Midbrain (tissue), 1 donor: ENCODE results near the gene SNRPF.

ENCODE experiments used
- DNase-seq: peaks from one replicate; lab custom pipeline; 2025; lab: John Stamatoyannopoulos, UW

Gene SNRPF

GRCh38 chr12:95859344-95859816 is 628 bp downstream of the SNRPF start:
- DNase-seq = no peak

- no peak for DNase-seq
These were observed 1.4 kb downstream of the SNRPF start for GRCh38 chr12:95859947-95860850.

GRCh38 chr12:95862038-95862437 is 3.3 kb downstream of the SNRPF start:
- no peak for DNase-seq

DNA sequence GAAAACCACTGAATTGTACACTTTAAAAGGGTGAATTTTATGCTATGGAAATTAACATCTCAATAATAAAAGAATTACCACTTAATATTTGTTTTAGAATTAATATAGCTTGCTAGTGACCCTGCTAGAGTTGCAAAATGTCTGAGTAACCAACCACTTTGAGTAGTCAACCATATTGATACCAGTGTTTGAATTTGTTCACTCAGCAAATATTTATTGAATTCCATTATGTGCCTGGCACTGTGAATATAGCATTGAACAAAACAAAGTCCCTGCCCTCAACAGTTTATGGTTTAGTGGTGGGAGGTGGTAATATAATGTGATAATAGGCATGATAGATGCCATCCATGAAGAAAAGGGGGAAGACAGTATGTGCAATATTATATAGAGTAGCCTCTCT is 4.6 kb downstream of the SNRPF start:
- no peak for DNase-seq

DNA sequence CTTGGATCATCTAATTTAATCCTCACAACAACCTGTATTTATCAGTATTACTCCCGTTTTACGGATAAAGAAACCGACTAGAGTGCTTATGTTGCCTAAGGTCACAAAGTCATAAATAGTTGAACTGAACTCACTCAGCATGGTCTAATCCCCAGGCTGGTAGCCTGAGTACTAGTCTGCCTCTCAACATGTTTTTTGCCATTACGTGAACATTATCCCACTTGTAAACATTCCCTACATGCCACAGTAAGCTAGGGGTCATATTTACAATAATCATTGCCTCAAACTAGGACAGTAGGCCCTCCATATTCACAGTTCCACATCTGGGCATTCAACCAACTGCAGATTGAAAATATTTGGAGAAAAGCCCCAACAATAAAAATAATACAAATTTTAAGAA is 12.1 kb downstream of the SNRPF start:
- no peak for DNase-seq

- DNase-seq = no peak
These were observed 15.7 kb downstream of the SNRPF start for GRCh38 chr12:95874452-95874851.

DNA sequence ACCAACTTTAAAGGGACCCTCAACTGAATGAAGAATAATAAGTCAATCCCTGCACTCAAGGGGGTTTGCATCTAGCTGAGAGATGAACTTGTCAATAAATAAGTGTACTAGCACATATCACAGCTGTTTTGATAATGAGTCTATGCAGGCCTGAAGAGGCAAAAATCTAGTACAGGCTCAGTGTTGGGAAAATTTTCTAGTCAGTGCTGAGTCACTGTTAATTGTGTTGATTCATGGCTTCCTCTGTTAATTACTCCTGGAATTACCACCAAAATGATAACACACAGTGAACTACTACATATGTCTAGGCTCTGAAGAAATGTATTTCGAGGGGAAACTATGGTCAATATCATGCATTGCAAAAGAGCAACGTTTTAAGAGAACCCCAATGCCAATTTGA is 18.9 kb downstream of the SNRPF start:
- DNase-seq = no peak

DNA sequence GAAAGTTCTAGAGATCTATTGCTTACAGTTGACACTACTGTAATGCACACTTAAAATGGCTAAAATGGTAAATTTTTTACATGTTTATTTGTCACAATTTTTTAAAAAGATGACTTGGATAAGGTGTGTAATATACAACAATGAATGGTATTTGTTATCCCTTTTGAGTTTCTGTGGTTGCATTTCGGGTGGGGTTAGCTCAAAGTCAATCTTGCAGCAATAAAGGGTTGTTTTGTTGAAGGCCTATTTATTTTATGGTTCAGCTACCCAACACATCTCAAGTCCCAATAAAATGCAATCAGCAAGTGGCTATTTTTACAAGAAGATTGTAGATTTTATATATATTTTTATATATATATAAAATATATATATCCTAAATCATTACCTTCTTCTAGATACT is 22.1 kb downstream of the SNRPF start:
- no peak for DNase-seq

GRCh38 chr12:95881331-95881955 is 22.7 kb downstream of the SNRPF start:
- no peak for DNase-seq

GRCh38 chr12:95882080-95882479 is 23.3 kb downstream of the SNRPF start:
- no peak for DNase-seq

GRCh38 chr12:95882873-95883272 is 24.1 kb downstream of the SNRPF start:
- no peak for DNase-seq

GRCh38 chr12:95884998-95885397 is 26.2 kb downstream of the SNRPF start:
- no peak for DNase-seq

DNA sequence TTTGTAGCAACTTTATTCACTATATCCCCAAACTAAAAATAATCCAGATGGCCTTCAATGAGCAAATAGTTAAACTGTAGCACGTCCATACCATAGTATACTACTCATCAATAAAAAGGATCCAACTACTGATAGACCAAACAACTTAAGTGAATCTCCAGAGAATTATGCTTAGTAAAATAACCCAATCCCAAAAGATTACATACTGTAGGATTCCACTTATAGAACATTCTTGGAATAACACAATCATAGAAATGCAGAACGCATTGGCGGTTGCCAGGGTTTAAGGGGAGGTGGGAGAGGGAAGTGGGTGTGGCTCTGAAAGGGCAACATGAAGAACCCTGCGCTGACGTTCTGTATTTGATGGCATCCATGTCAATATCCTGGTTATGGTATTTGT is 28.6 kb downstream of the SNRPF start:
- no peak for DNase-seq

DNA sequence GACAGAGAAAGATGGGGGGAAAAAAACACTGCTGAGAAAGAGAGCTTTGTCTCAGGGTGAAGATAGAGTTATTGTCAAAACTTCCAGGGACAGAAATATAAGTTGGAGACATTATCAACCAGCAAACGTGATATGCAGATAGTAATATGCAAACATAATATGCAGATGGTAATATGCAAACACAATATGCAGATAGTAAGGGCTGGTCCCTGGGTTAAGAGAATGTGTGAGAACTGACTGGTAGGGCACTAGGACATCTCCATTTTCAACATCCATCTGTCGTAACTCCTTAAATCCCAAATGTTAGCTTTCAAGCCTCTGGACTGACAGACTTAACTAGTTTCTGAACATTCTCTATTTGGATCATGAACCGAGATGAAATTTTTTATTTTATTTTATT is 32.2 kb downstream of the SNRPF start:
- no peak for DNase-seq

GRCh38 chr12:95896846-95897245 is 38.1 kb downstream of the SNRPF start:
- DNase-seq = no peak

GRCh38 chr12:95898081-95898480 is 39.3 kb downstream of the SNRPF start:
- DNase-seq = no peak

GRCh38 chr12:95908573-95908972 is 49.8 kb downstream of the SNRPF start:
- no peak for DNase-seq

DNA sequence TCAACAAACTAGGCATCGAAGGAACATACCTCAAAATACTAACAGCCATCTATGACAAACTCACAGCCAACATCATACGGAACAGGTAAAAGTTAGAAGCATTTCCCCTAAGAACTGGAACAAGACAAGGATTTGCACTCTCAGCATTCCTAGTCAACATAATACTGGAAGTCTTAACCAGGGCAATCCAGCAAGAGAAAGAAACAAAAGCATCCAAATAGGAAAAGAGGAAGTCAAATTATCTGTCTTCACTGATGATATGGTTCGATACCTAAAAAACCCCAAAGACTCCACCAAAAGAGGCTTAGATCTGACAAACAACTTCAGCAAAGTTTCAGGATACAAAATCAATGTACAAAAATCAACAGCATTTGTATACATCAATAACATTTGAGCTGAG is 51.1 kb downstream of the SNRPF start:
- DNase-seq = no peak
